Neural progenitor cell (in vitro differentiated cells): ENCODE results near the gene SLC43A1. TPM values are rescaled to one million over a fixed set of nuclear protein-coding genes. Genes with fewer than 3 reads are reported as not detected.
"Not testable (repeated sequence)": the region's sequence is repeated elsewhere in the genome, so short reads cannot be mapped to it uniquely, and the experiment has no call there.

Experiments used
- DNase-seq: peaks from one replicate; pipeline ENCODE4 v3.0.0-alpha.2; 2016; ENCODE audit warnings: low spot score
- H2AFZ ChIP-seq: fragments of 200-600 bp; sonication (generic); replicated peaks from 2 replicates; pipeline ENCODE4 v1.6.1; 2016; ENCODE audit warnings: antibody characterized with exemption
- H3F3A ChIP-seq: fragments of 200-600 bp; sonication (generic); 2 replicates; pipeline ENCODE4 v1.6.1; 2016; ENCODE audit warnings: antibody characterized with exemption, low read depth
- H3K27ac ChIP-seq: fragments of 200-600 bp; sonication (generic); 2 replicates; pipeline ENCODE4 v1.5.1; 2016; ENCODE audit warnings: mild to moderate bottlenecking
- H3K27me3 ChIP-seq: fragments of 200-600 bp; sonication (generic); 2 replicates; pipeline ENCODE4 v1.6.1; 2016; ENCODE audit warnings: mild to moderate bottlenecking, moderate library complexity
- H3K36me3 ChIP-seq: fragments of 200-600 bp; sonication (generic); 2 replicates; pipeline ENCODE4 v1.5.1; 2016
- H3K4me1 ChIP-seq: fragments of 200-600 bp; sonication (generic); 2 replicates; pipeline ENCODE4 v1.6.1; 2016; ENCODE audit warnings: mixed run types
- H3K4me2 ChIP-seq: fragments of 200-600 bp; sonication (generic); 2 replicates; pipeline ENCODE4 v1.6.1; 2016
- H3K4me3 ChIP-seq: fragments of 200-600 bp; sonication (generic); 2 replicates; pipeline ENCODE4 v1.5.1; 2016
- H3K79me2 ChIP-seq: fragments of 200-600 bp; sonication (generic); 2 replicates; pipeline ENCODE4 v1.6.1; 2016; ENCODE audit warnings: low read depth
- H3K9ac ChIP-seq: fragments of 200-600 bp; sonication (generic); 2 replicates; pipeline ENCODE4 v1.6.1; 2016
- H3K9me3 ChIP-seq: fragments of 200-600 bp; sonication (generic); 2 replicates; pipeline ENCODE4 v1.5.1; 2016; ENCODE audit warnings: low read depth
- H4K20me1 ChIP-seq: fragments of 200-600 bp; sonication (generic); 2 replicates; pipeline ENCODE4 v1.6.1; 2016; ENCODE audit warnings: low read depth
- H3K27ac Mint-ChIP-seq: 3 replicates; pipeline ENCODE4 v1.8.0; 2021; ENCODE audit warnings: mixed read lengths
- H3K27me3 Mint-ChIP-seq: 2 replicates; pipeline ENCODE4 v1.8.0; 2022; ENCODE audit warnings: low read depth, mild to moderate bottlenecking, inconsistent platforms, moderate library complexity, mixed read lengths; ENCODE audit not compliant: insufficient read depth
- H3K36me3 Mint-ChIP-seq: 3 replicates; pipeline ENCODE4 v1.8.0; 2021; ENCODE audit warnings: mixed read lengths
- H3K4me1 Mint-ChIP-seq: 3 replicates; pipeline ENCODE4 v1.8.0; 2021; ENCODE audit warnings: mixed read lengths
- H3K4me3 Mint-ChIP-seq: 3 replicates; pipeline ENCODE4 v1.8.0; 2021; ENCODE audit warnings: mild to moderate bottlenecking, moderate library complexity, mixed read lengths
- H3K9me3 Mint-ChIP-seq: 3 replicates; pipeline ENCODE4 v1.8.0; 2020; ENCODE audit warnings: mixed read lengths
- CTCF ChIP-seq: fragments of 200-600 bp; sonication (generic); IDR thresholded peaks from 2 replicates; pipeline ENCODE4 v1.5.1; 2017; ENCODE audit warnings: antibody characterized with exemption, mild to moderate bottlenecking
- EZH2 ChIP-seq: fragments of 200-600 bp; sonication (generic); IDR thresholded peaks from 2 replicates; pipeline ENCODE4 v1.6.1; 2017; ENCODE audit warnings: antibody characterized with exemption, mild to moderate bottlenecking, moderate library complexity
- EZH2phosphoT487 ChIP-seq: fragments of 200-600 bp; sonication (generic); IDR thresholded peaks from 2 replicates; pipeline ENCODE4 v1.6.1; 2017; ENCODE audit warnings: antibody characterized with exemption
- total RNA-seq: library from RNA; depleted of rRNA; stranded (reverse); fragments of >200 nt; gene quantifications from 2 replicates; pipeline ENCODE4 v1.2.3, GENCODE V29; 2015; ENCODE audit warnings: low replicate concordance

The SLC43A1 gene
- total RNA-seq, 1 donor from 2014 or later, result 0.99 TPM

GRCh38 chr11:57453543-57454177 is 61.8 kb downstream of the SLC43A1 start:
- no peak for TF ChIP-seq CTCF
- TF ChIP-seq EZH2phosphoT487, result no peak
- no peak for TF ChIP-seq EZH2
- no peaks in the 10 kb centered on the region for H3K36me3 Mint-ChIP-seq
- H3K27me3 Mint-ChIP-seq, result peaks cover 34% of the 10 kb centered on the region
- Histone ChIP-seq H3K36me3 (no peaks in the 10 kb centered on the region), H2AFZ (no peak overlapping the region), H3K9me3 (no peaks in the 10 kb centered on the region), H3F3A (no peaks in the 10 kb centered on the region), H3K9ac (no peak overlapping the region), H3K4me2 (no peak overlapping the region), H3K79me2 (no peaks in the 10 kb centered on the region), H3K27ac (no peak overlapping the region), H3K27me3 (peaks cover 92% of the 10 kb centered on the region), H4K20me1 (no peaks in the 10 kb centered on the region), H3K4me1 (no peaks in the 10 kb centered on the region), H3K4me3 (no peak overlapping the region)
- H3K4me3 Mint-ChIP-seq, result no peak overlapping the region
- no peaks in the 10 kb centered on the region for H3K9me3 Mint-ChIP-seq
- DNase-seq, result no peak
- no peak overlapping the region for H3K27ac Mint-ChIP-seq
- peaks cover 10% of the 10 kb centered on the region for H3K4me1 Mint-ChIP-seq

GRCh38 chr11:57446055-57446454 is 69.4 kb downstream of the SLC43A1 start:
- Histone ChIP-seq H3K4me1 (no peaks in the 10 kb centered on the region), H2AFZ (no peak overlapping the region), H3F3A (no peaks in the 10 kb centered on the region), H3K4me3 (no peak overlapping the region), H3K36me3 (no peaks in the 10 kb centered on the region), H3K27ac (no peak overlapping the region), H3K9me3 (no peaks in the 10 kb centered on the region), H3K27me3 (peaks cover 35% of the 10 kb centered on the region), H4K20me1 (no peaks in the 10 kb centered on the region), H3K79me2 (no peaks in the 10 kb centered on the region), H3K4me2 (no peak overlapping the region), H3K9ac (no peak overlapping the region)
- Mint-ChIP-seq H3K27me3 (peaks cover 14% of the 10 kb centered on the region), H3K9me3 (no peaks in the 10 kb centered on the region), H3K27ac (no peak overlapping the region), H3K4me3 (no peak overlapping the region), H3K36me3 (no peaks in the 10 kb centered on the region), H3K4me1 (no peaks in the 10 kb centered on the region)
- no peak for DNase-seq
- TF ChIP-seq EZH2phosphoT487 (no peak), CTCF (no peak), EZH2 (no peak)

GRCh38 chr11:57445122-57445394 is 70.4 kb downstream of the SLC43A1 start:
- H3K4me3 ChIP-seq, H3K79me2 ChIP-seq, DNase-seq, H2AFZ ChIP-seq, H3K4me3 Mint-ChIP-seq, H3K9me3 Mint-ChIP-seq, H3F3A ChIP-seq, H3K27ac ChIP-seq, H3K36me3 ChIP-seq, H4K20me1 ChIP-seq, H3K4me1 ChIP-seq, H3K36me3 Mint-ChIP-seq, H3K9me3 ChIP-seq, H3K9ac ChIP-seq, H3K4me2 ChIP-seq, H3K27ac Mint-ChIP-seq, H3K4me1 Mint-ChIP-seq: not testable (repeated sequence)
- H3K27me3 Mint-ChIP-seq, result peaks cover 12% of the 10 kb centered on the region
- H3K27me3 ChIP-seq, result peaks cover 25% of the 10 kb centered on the region

- no peaks in the 10 kb centered on the region for H3K36me3 Mint-ChIP-seq
- H3K27me3 ChIP-seq, result peaks cover 20% of the 10 kb centered on the region
- no peak overlapping the region for H3K27ac ChIP-seq
- no peaks in the 10 kb centered on the region for H3K4me1 Mint-ChIP-seq
- H3K9ac ChIP-seq, result no peak overlapping the region
- no peak for TF ChIP-seq EZH2phosphoT487
- no peak for TF ChIP-seq EZH2
- no peak for TF ChIP-seq CTCF
- H3K4me3 ChIP-seq, result no peak overlapping the region
- no peaks in the 10 kb centered on the region for H3K9me3 Mint-ChIP-seq
- no peaks in the 10 kb centered on the region for H3K9me3 ChIP-seq
- no peaks in the 10 kb centered on the region for H4K20me1 ChIP-seq
- H3K4me2 ChIP-seq, result no peak overlapping the region
- no peaks in the 10 kb centered on the region for H3K79me2 ChIP-seq
- no peak overlapping the region for H2AFZ ChIP-seq
- H3K4me3 Mint-ChIP-seq, result no peak overlapping the region
- DNase-seq, result no peak
- no peaks in the 10 kb centered on the region for H3K36me3 ChIP-seq
- H3K27me3 Mint-ChIP-seq, result peaks cover 10% of the 10 kb centered on the region
- no peaks in the 10 kb centered on the region for H3F3A ChIP-seq
- H3K4me1 ChIP-seq, result no peaks in the 10 kb centered on the region
- no peak overlapping the region for H3K27ac Mint-ChIP-seq
Measured at GRCh38 chr11:57444362-57445121, 71.0 kb downstream of the SLC43A1 start.
